ENCODE data around the gene PLXNA2.

The PLXNA2 gene

DNA sequence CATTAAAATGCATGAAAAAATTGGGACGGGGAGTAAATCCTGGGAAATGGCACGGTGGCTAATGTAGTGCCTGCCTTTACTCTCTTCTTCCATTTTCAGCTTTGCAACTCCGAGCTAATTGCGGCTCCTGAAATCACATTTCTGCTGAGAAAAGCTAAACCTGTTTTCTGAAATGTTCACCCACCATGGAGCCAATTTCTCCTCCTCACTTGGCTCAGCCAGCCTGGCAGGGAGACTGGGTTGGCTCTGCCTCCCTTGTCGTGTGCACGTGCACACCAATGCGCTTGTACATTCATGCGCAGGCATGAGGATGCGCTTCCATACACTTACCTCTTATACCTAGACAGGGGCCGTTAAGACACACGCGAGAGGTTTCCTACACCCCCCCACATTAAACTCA, 165.4 kb downstream of the PLXNA2 start:
- Histone ChIP-seq H4K8ac (ENCODE audit: low read depth, low read length) (no peak overlapping the region), H3K36me3 (replicated peaks in 1 of 2; ENCODE audit: control insufficient read depth in 2 of 2, insufficient read depth in 2 of 2, low read length in 2 of 2) (no peaks in the 10 kb centered on the region), H2BK5ac (ENCODE audit: low read length) (no peak overlapping the region), H3K9ac (ENCODE audit: low read depth, low read length, poor library complexity) (no peak overlapping the region), H3K4me2 (ENCODE audit: insufficient read depth, low read length, poor library complexity, severe bottlenecking) (no peak overlapping the region), H3K18ac (ENCODE audit: low read length) (no peak overlapping the region), H3K27me3 (ENCODE audit: control insufficient read depth in 3 of 3, insufficient read depth in 3 of 3, low read depth in 1 of 3, low read length in 3 of 3) (no peaks in the 10 kb centered on the region), H2BK15ac (ENCODE audit: low read length) (no peak overlapping the region), H3K14ac (ENCODE audit: low read length) (no peak overlapping the region), H2AFZ (ENCODE audit: low read length) (no peak overlapping the region), H3K4ac (ENCODE audit: low read length) (no peak overlapping the region), H2BK120ac (ENCODE audit: low read depth, low read length) (no peak overlapping the region), H3K27ac (replicated peaks; ENCODE audit: low read length) (no peak overlapping the region), H3K9me3 (replicated peaks in 1 of 2; ENCODE audit: control insufficient read depth in 2 of 2, insufficient read depth in 1 of 2, low read depth in 1 of 2, low read length in 2 of 2) (no peaks in the 10 kb centered on the region), H3K4me3 (ENCODE audit: low read length in 2 of 2) (no peak overlapping the region), H2AK5ac (ENCODE audit: low read depth, low read length) (no peak overlapping the region), H3K79me1 (ENCODE audit: low read depth, low read length) (no peaks in the 10 kb centered on the region), H4K91ac (ENCODE audit: low read depth, low read length, poor library complexity) (no peak overlapping the region), H3K4me1 (ENCODE audit: control insufficient read depth in 2 of 2, insufficient read depth in 1 of 2, low read depth in 1 of 2, low read length in 2 of 2) (peaks cover 27 to 28% of the 10 kb centered on the region in 2 donors), H2BK12ac (ENCODE audit: low read length) (no peak overlapping the region), H3K23ac (ENCODE audit: low read depth, low read length, poor library complexity) (no peak overlapping the region)
- no CpG with 5 or more reads among the region's 12 CpGs for WGBS, 2 donors (ENCODE audit: extremely low coverage in 2 of 2, insufficient read length in 2 of 2, insufficient replicate concordance in 1 of 2)
- DNase-seq (ENCODE audit: low spot score): no peak

DNA sequence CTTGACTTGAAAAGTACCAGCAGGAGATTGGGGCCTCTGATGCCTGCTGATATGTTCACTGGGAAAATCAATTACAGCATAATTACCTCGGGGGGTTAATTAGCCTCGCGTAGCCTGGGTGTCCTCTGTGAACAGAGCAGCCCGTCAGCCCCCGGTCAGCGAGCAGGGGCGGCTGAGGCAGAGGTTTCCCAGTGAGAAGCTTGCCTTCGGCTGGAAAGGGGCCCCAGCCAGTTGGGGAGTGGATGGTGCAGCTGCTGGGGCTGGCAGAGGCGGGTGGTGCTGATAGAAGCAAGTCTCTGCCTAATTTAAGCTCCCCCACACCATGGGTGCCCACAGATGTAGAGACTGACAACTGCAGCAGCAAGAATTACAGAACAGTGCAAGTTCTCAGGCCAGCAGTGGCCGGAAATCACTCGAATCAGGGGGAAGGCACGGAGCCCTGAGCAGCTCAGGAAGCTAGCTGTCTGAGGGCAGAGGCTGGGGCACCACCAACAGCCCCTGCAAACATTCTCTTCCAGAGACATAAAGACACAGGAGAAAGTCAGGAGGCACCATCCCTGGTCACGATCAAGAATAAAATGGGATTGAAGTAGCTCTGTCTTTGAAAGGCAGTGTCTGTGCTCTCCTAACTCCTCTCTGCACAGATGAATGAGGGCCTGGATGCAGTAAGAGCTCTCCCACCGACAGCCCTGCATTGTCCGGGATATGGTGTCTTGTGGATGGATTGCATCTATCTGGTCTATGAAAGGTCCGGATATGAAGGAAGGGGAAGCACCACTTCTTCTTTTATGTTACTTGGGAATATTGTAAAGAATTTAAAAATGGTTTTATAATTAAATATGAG, 166.7 kb downstream of the PLXNA2 start:
- H3K36me3 ChIP-seq (replicated peaks in 1 of 2; ENCODE audit: control insufficient read depth in 2 of 2, insufficient read depth in 2 of 2, low read length in 2 of 2): no peaks in the 10 kb centered on the region
- no peaks in the 10 kb centered on the region for H3K79me1 ChIP-seq (ENCODE audit: low read depth, low read length)
- no CpG with 5 or more reads among the region's 16 CpGs for WGBS, 2 donors (ENCODE audit: extremely low coverage in 2 of 2, insufficient read length in 2 of 2, insufficient replicate concordance in 1 of 2)
- no peak overlapping the region for H2BK120ac ChIP-seq (ENCODE audit: low read depth, low read length)
- no peak overlapping the region for H3K4me3 ChIP-seq (ENCODE audit: low read length in 2 of 2)
- H2AFZ ChIP-seq (ENCODE audit: low read length): peak overlapping the region; percentile 70
- no peak overlapping the region for H3K27ac ChIP-seq (replicated peaks; ENCODE audit: low read length)
- no peak for DNase-seq (ENCODE audit: low spot score)
- peak overlapping the region; percentile 40 for H2BK15ac ChIP-seq (ENCODE audit: low read length)
- no peak overlapping the region for H3K23ac ChIP-seq (ENCODE audit: low read depth, low read length, poor library complexity)
- H3K4me2 ChIP-seq (ENCODE audit: insufficient read depth, low read length, poor library complexity, severe bottlenecking): no peak overlapping the region
- no peak overlapping the region for H3K4ac ChIP-seq (ENCODE audit: low read length)
- H4K91ac ChIP-seq (ENCODE audit: low read depth, low read length, poor library complexity): no peak overlapping the region
- no peak overlapping the region for H4K8ac ChIP-seq (ENCODE audit: low read depth, low read length)
- H3K27me3 ChIP-seq (ENCODE audit: control insufficient read depth in 3 of 3, insufficient read depth in 3 of 3, low read depth in 1 of 3, low read length in 3 of 3): no peaks in the 10 kb centered on the region
- H2BK12ac ChIP-seq (ENCODE audit: low read length): peak overlapping the region; percentile 17
- peak overlapping the region; percentile 77 for H3K18ac ChIP-seq (ENCODE audit: low read length)
- H3K9ac ChIP-seq (ENCODE audit: low read depth, low read length, poor library complexity): no peak overlapping the region
- peak overlapping the region; percentile 27 for H3K14ac ChIP-seq (ENCODE audit: low read length)
- H3K4me1 ChIP-seq (ENCODE audit: control insufficient read depth in 2 of 2, insufficient read depth in 1 of 2, low read depth in 1 of 2, low read length in 2 of 2): peaks cover 14 to 16% of the 10 kb centered on the region in 2 donors
- no peaks in the 10 kb centered on the region for H3K9me3 ChIP-seq (replicated peaks in 1 of 2; ENCODE audit: control insufficient read depth in 2 of 2, insufficient read depth in 1 of 2, low read depth in 1 of 2, low read length in 2 of 2)
- peak overlapping the region; percentile 13 for H2AK5ac ChIP-seq (ENCODE audit: low read depth, low read length)
- no peak overlapping the region for H2BK5ac ChIP-seq (ENCODE audit: low read length)

DNA sequence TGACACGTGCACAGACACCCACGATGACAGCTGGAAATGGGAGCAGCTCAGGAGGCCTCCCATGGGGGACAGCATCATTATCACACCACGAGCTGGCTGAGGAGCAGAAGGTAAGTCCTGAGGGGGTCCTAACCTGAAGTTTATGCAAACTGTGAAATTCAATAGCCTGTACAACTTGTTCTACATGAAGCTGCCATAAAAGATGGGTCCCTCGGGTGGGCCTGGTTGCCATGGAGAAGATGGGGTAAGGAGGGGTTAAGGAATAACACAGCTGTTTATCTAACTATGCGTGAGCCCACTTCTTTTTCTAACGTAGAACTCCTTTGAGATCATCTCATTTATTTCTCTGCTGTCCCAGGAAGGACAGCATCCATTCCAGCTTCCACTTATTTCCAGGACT, 169.8 kb downstream of the PLXNA2 start:
- no peak overlapping the region for H3K4me2 ChIP-seq (ENCODE audit: insufficient read depth, low read length, poor library complexity, severe bottlenecking)
- no peak for DNase-seq (ENCODE audit: low spot score)
- no peak overlapping the region for H3K23ac ChIP-seq (ENCODE audit: low read depth, low read length, poor library complexity)
- H4K91ac ChIP-seq (ENCODE audit: low read depth, low read length, poor library complexity): no peak overlapping the region
- no peaks in the 10 kb centered on the region for H3K36me3 ChIP-seq (replicated peaks in 1 of 2; ENCODE audit: control insufficient read depth in 2 of 2, insufficient read depth in 2 of 2, low read length in 2 of 2)
- no peak overlapping the region for H3K4ac ChIP-seq (ENCODE audit: low read length)
- H3K9me3 ChIP-seq (replicated peaks in 1 of 2; ENCODE audit: control insufficient read depth in 2 of 2, insufficient read depth in 1 of 2, low read depth in 1 of 2, low read length in 2 of 2): no peaks in the 10 kb centered on the region
- no peak overlapping the region for H2BK12ac ChIP-seq (ENCODE audit: low read length)
- no peak overlapping the region for H3K9ac ChIP-seq (ENCODE audit: low read depth, low read length, poor library complexity)
- no peak overlapping the region for H3K14ac ChIP-seq (ENCODE audit: low read length)
- H3K27ac ChIP-seq (replicated peaks; ENCODE audit: low read length): no peak overlapping the region
- no peak overlapping the region for H2BK5ac ChIP-seq (ENCODE audit: low read length)
- H3K27me3 ChIP-seq (ENCODE audit: control insufficient read depth in 3 of 3, insufficient read depth in 3 of 3, low read depth in 1 of 3, low read length in 3 of 3): no peaks in the 10 kb centered on the region
- no peaks in the 10 kb centered on the region for H3K79me1 ChIP-seq (ENCODE audit: low read depth, low read length)
- WGBS, 2 donors (ENCODE audit: extremely low coverage in 2 of 2, insufficient read length in 2 of 2, insufficient replicate concordance in 1 of 2): no CpG with 5 or more reads among the region's 6 CpGs
- H2AK5ac ChIP-seq (ENCODE audit: low read depth, low read length): no peak overlapping the region
- no peak overlapping the region for H4K8ac ChIP-seq (ENCODE audit: low read depth, low read length)
- peaks cover 14 to 15% of the 10 kb centered on the region in 2 donors for H3K4me1 ChIP-seq (ENCODE audit: control insufficient read depth in 2 of 2, insufficient read depth in 1 of 2, low read depth in 1 of 2, low read length in 2 of 2)
- no peak overlapping the region for H2BK120ac ChIP-seq (ENCODE audit: low read depth, low read length)
- no peak overlapping the region for H2BK15ac ChIP-seq (ENCODE audit: low read length)
- no peak overlapping the region for H3K4me3 ChIP-seq (ENCODE audit: low read length in 2 of 2)
- no peak overlapping the region for H2AFZ ChIP-seq (ENCODE audit: low read length)
- no peak overlapping the region for H3K18ac ChIP-seq (ENCODE audit: low read length)

GRCh38 chr1:208071435-208072031, 172.7 kb downstream of the PLXNA2 start:
- Histone ChIP-seq H2AFZ (ENCODE audit: low read length) (no peak overlapping the region), H3K36me3 (replicated peaks in 1 of 2; ENCODE audit: control insufficient read depth in 2 of 2, insufficient read depth in 2 of 2, low read length in 2 of 2) (no peaks in the 10 kb centered on the region), H3K4me1 (ENCODE audit: control insufficient read depth in 2 of 2, insufficient read depth in 1 of 2, low read depth in 1 of 2, low read length in 2 of 2) (peaks cover 10 to 21% of the 10 kb centered on the region in 2 donors), H3K23ac (ENCODE audit: low read depth, low read length, poor library complexity) (no peak overlapping the region), H4K8ac (ENCODE audit: low read depth, low read length) (no peak overlapping the region), H2BK120ac (ENCODE audit: low read depth, low read length) (no peak overlapping the region), H2AK5ac (ENCODE audit: low read depth, low read length) (no peak overlapping the region), H3K27ac (replicated peaks; ENCODE audit: low read length) (no peak overlapping the region), H3K4ac (ENCODE audit: low read length) (no peak overlapping the region), H3K4me3 (ENCODE audit: low read length in 2 of 2) (no peak overlapping the region), H3K4me2 (ENCODE audit: insufficient read depth, low read length, poor library complexity, severe bottlenecking) (no peak overlapping the region), H3K27me3 (ENCODE audit: control insufficient read depth in 3 of 3, insufficient read depth in 3 of 3, low read depth in 1 of 3, low read length in 3 of 3) (no peaks in the 10 kb centered on the region), H2BK15ac (ENCODE audit: low read length) (no peak overlapping the region), H4K91ac (ENCODE audit: low read depth, low read length, poor library complexity) (no peak overlapping the region), H3K9me3 (replicated peaks in 1 of 2; ENCODE audit: control insufficient read depth in 2 of 2, insufficient read depth in 1 of 2, low read depth in 1 of 2, low read length in 2 of 2) (no peaks in the 10 kb centered on the region), H3K18ac (ENCODE audit: low read length) (no peak overlapping the region), H3K14ac (ENCODE audit: low read length) (no peak overlapping the region), H3K79me1 (ENCODE audit: low read depth, low read length) (no peaks in the 10 kb centered on the region), H2BK12ac (ENCODE audit: low read length) (no peak overlapping the region), H2BK5ac (ENCODE audit: low read length) (no peak overlapping the region), H3K9ac (ENCODE audit: low read depth, low read length, poor library complexity) (no peak overlapping the region)
- no CpG with 5 or more reads among the region's 7 CpGs for WGBS, 2 donors (ENCODE audit: extremely low coverage in 2 of 2, insufficient read length in 2 of 2, insufficient replicate concordance in 1 of 2)
- no peak for DNase-seq (ENCODE audit: low spot score)

All from neuronal stem cell (in vitro differentiated cells).